Measurements from ENCODE around the gene SH3BP4.

The SH3BP4 gene

DNA sequence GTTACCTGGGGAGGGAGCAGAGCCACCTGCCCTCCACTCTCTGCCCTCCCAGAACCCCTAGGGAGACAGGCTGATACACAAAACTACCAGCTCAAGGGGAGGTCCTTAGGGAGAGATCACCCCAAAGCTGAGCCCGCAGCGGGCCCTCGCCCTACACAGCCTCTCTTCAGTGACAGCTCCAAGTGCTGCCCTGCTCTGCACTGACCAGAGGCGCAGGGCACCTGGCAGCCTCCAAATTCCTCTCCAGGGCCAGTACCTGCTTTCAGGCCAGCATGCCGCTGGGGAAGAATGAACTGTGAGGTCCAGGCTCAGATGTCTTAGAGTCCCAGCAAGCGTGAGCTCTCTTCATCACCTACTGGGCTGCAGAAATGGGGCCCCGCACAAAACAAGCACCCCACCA lies 11.3 kb upstream of the SH3BP4 start:
- TF ChIP-seq FOXP2 (optimal IDR thresholded peaks at IDR 0.05; ENCODE audit: borderline replicate concordance, extremely low read depth, extremely low read length, insufficient read depth): no peak
- TF ChIP-seq, protein P1, sequence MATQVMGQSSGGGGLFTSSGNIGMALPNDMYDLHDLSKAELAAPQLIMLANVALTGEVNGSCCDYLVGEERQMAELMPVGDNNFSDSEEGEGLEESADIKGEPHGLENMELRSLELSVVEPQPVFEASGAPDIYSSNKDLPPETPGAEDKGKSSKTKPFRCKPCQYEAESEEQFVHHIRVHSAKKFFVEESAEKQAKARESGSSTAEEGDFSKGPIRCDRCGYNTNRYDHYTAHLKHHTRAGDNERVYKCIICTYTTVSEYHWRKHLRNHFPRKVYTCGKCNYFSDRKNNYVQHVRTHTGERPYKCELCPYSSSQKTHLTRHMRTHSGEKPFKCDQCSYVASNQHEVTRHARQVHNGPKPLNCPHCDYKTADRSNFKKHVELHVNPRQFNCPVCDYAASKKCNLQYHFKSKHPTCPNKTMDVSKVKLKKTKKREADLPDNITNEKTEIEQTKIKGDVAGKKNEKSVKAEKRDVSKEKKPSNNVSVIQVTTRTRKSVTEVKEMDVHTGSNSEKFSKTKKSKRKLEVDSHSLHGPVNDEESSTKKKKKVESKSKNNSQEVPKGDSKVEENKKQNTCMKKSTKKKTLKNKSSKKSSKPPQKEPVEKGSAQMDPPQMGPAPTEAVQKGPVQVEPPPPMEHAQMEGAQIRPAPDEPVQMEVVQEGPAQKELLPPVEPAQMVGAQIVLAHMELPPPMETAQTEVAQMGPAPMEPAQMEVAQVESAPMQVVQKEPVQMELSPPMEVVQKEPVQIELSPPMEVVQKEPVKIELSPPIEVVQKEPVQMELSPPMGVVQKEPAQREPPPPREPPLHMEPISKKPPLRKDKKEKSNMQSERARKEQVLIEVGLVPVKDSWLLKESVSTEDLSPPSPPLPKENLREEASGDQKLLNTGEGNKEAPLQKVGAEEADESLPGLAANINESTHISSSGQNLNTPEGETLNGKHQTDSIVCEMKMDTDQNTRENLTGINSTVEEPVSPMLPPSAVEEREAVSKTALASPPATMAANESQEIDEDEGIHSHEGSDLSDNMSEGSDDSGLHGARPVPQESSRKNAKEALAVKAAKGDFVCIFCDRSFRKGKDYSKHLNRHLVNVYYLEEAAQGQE (IDR thresholded peaks at IDR 0.05; ENCODE audit: insufficient read depth in 1 of 2, low read depth in 2 of 2, low read length in 2 of 2): no peak
- no peak for TF ChIP-seq TAF1 (IDR thresholded peaks at IDR 0.05; ENCODE audit: borderline replicate concordance, insufficient read depth, low read length)
- TF ChIP-seq POLR2AphosphoS5 (IDR thresholded peaks at IDR 0.05; ENCODE audit: low read depth, low read length): no peak
- no peak for TF ChIP-seq SIN3A (IDR thresholded peaks at IDR 0.05; ENCODE audit: borderline replicate concordance, insufficient read depth, low read length)

- TF ChIP-seq TAF1 (IDR thresholded peaks at IDR 0.05; ENCODE audit: borderline replicate concordance, insufficient read depth, low read length): no peak
- TF ChIP-seq FOXP2 (optimal IDR thresholded peaks at IDR 0.05; ENCODE audit: borderline replicate concordance, extremely low read depth, extremely low read length, insufficient read depth): no peak
- TF ChIP-seq, protein P1 (IDR thresholded peaks at IDR 0.05; ENCODE audit: insufficient read depth in 1 of 2, low read depth in 2 of 2, low read length in 2 of 2): no peak
- no peak for TF ChIP-seq SIN3A (IDR thresholded peaks at IDR 0.05; ENCODE audit: borderline replicate concordance, insufficient read depth, low read length)
- no peak for TF ChIP-seq POLR2AphosphoS5 (IDR thresholded peaks at IDR 0.05; ENCODE audit: low read depth, low read length)
These were observed 6.4 kb upstream of the SH3BP4 start for GRCh38 chr2:234945339-234945873.

DNA sequence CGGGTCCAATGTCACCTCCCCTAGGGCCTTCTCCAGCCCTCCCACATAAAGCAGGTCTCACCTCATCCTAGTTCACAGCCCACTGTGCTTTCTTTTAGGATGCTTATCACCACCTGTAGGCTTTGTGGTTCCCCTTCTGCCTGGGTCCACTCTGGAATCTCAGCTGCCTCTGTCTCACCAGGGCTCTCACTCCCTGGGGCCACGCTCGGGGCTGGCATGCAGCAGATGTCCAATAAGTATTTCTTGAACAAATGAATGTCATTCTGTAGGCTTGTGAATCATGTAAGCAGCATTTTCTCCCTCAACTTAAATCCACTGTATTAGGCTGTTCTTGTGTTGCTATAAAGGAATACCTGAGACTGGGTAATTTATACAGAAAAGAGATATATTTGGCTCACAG lies 4.3 kb upstream of the SH3BP4 start:
- TF ChIP-seq SIN3A (IDR thresholded peaks at IDR 0.05; ENCODE audit: borderline replicate concordance, insufficient read depth, low read length) (no peak), POLR2AphosphoS5 (IDR thresholded peaks at IDR 0.05; ENCODE audit: low read depth, low read length) (no peak), TAF1 (IDR thresholded peaks at IDR 0.05; ENCODE audit: borderline replicate concordance, insufficient read depth, low read length) (no peak), FOXP2 (optimal IDR thresholded peaks at IDR 0.05; ENCODE audit: borderline replicate concordance, extremely low read depth, extremely low read length, insufficient read depth) (no peak)
- TF ChIP-seq, protein P1 (IDR thresholded peaks at IDR 0.05; ENCODE audit: insufficient read depth in 1 of 2, low read depth in 2 of 2, low read length in 2 of 2): no peak

- TF ChIP-seq, protein P1 (IDR thresholded peaks at IDR 0.05; ENCODE audit: insufficient read depth in 1 of 2, low read depth in 2 of 2, low read length in 2 of 2): no peak
- no peak for TF ChIP-seq TAF1 (IDR thresholded peaks at IDR 0.05; ENCODE audit: borderline replicate concordance, insufficient read depth, low read length)
These were observed 1.9 kb upstream of the SH3BP4 start for GRCh38 chr2:234949762-234950434.

GRCh38 chr2:234950435-234950729 lies 1.4 kb upstream of the SH3BP4 start:
- TF ChIP-seq TAF1 (IDR thresholded peaks at IDR 0.05; ENCODE audit: borderline replicate concordance, insufficient read depth, low read length) (no peak), POLR2AphosphoS5 (IDR thresholded peaks at IDR 0.05; ENCODE audit: low read depth, low read length) (no peak)
